GM12801 (cell line): ENCODE data around the gene SARM1.

Experiments
- CTCF ChIP-seq: IDR thresholded peaks from one replicate; pipeline ENCODE4 v1.5.1; 2011; ENCODE audit warnings: control low read depth; ENCODE audit not compliant: insufficient read length; ENCODE audit errors: extremely low read depth

SARM1 gene

GRCh38 chr17:28344011-28344410 is 27.5 kb upstream of the SARM1 start:
- TF ChIP-seq CTCF: no peak

GRCh38 chr17:28344435-28344901 is 27.0 kb upstream of the SARM1 start:
- TF ChIP-seq CTCF: no peak

- no peak for TF ChIP-seq CTCF
These were observed 25.9 kb upstream of the SARM1 start for GRCh38 chr17:28345419-28346198.

- TF ChIP-seq CTCF: no peak
These were observed 25.3 kb upstream of the SARM1 start for GRCh38 chr17:28346199-28346580.

- TF ChIP-seq CTCF: no peak
These were observed 24.7 kb upstream of the SARM1 start for GRCh38 chr17:28346746-28347246.

- TF ChIP-seq CTCF: no peak
These were observed 24.1 kb upstream of the SARM1 start for GRCh38 chr17:28347261-28347891.

GRCh38 chr17:28348979-28349378 is 22.5 kb upstream of the SARM1 start:
- TF ChIP-seq CTCF: no peak
